Measurements from ENCODE around the gene MEGF11. TPM values are rescaled to one million over a fixed set of nuclear protein-coding genes. Genes with fewer than 3 reads are reported as not detected.

MEGF11 gene
- total and polyA plus RNA-seq, 10 donors: 0.02 to 0.61 (median 0.23) TPM; not detected in 4

DNA sequence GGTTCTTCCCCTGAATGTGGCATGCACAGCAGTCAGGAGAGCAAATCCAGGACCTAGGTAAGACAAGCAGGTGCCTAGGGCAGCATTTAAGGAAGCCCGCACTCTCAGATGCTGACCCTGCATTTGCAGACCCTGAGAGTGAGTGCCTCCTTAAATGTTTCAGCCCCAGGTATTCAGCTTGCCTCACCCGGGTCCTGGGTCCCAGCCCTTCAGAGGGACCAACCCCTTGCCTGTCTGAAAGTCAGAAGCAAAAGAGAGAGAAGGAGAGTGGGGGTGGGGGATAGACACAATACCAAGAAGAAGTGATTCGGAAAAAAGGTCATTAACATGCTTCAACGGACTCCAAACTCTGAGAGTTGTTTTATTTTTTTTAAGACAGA is 75.0 kb downstream of the MEGF11 start:
- no peaks in the 10 kb centered on the region for H3K36me3 ChIP-seq
- 26 to 31% (median 27%) methylated on average over 4 of the region's 4 CpGs for WGBS, 5 donors
- no peak overlapping the region for H3K4me3 ChIP-seq
- TF ChIP-seq, protein P1, sequence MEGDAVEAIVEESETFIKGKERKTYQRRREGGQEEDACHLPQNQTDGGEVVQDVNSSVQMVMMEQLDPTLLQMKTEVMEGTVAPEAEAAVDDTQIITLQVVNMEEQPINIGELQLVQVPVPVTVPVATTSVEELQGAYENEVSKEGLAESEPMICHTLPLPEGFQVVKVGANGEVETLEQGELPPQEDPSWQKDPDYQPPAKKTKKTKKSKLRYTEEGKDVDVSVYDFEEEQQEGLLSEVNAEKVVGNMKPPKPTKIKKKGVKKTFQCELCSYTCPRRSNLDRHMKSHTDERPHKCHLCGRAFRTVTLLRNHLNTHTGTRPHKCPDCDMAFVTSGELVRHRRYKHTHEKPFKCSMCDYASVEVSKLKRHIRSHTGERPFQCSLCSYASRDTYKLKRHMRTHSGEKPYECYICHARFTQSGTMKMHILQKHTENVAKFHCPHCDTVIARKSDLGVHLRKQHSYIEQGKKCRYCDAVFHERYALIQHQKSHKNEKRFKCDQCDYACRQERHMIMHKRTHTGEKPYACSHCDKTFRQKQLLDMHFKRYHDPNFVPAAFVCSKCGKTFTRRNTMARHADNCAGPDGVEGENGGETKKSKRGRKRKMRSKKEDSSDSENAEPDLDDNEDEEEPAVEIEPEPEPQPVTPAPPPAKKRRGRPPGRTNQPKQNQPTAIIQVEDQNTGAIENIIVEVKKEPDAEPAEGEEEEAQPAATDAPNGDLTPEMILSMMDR (IDR thresholded peaks at IDR 0.05 in 8 of 11, conservative IDR thresholded peaks at IDR 0.05 in 3 of 11): no peak
- TF ChIP-seq POLR2A (IDR thresholded peaks at IDR 0.05) (no peak), POLR2AphosphoS5 (IDR thresholded peaks at IDR 0.05) (no peak)
- H3K9me3 ChIP-seq: no peaks in the 10 kb centered on the region
- H3K4me1 ChIP-seq: no peaks in the 10 kb centered on the region
- H3K27me3 ChIP-seq (replicated peaks in 1 of 7): peaks cover 0 to 54% (median 0%) of the 10 kb centered on the region in 7 donors
- intact Hi-C loops (cut with DNase I; ENCODE audit: low total_unique reads): no loop called here
- no peak overlapping the region for H3K27ac ChIP-seq
- peak; percentile 17 for DNase-seq

DNA sequence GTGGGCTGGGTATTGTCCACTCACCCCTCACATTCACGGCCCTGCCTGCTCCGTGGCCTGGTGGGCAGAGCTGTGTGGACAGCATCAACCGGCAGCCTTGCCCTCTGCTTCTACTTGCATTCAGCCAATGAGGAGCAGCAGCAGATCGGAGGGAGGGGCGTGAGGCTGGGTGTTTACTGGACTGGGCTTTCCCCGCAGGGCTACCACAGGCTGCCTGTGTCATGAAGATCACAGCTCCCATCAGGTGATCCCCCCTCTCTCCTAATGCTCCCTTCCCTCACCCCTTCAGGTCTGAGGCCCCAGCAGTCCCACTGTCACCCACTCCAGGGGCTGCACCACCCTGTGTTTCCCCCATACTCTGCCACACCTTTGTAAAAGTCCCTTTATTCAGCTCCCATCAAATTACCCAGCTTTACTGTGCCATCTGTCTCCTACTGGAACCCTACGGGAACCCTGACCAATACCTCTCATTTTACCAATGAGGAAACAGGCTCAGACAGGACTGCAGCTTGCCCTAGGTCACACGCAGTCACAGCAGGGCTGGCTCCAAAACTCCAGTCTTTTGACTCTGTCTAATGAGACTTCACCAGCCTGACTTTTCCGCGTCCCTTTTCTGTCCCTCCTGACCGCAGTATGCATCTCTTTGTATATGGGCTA is 81.1 kb downstream of the MEGF11 start:
- peak; percentile 62 for DNase-seq

DNA sequence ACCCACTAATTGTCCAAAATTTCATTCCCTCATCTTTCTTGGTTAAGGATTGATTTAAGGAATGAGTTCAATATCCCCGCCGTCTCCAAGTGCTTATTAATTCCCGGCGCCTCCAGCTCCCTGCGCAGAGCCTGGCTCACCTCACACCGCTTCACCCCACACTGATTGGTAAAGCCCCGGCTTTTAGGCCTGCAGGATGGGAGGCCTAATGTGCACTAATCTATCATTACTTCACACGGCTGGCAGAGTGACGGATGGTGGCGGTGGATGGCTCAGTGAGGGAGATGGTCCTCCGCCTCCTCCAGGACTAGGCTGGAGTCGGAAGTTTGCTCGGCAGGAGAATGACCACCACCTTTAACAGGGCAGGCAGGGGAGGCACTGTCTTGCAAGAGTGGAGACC is 81.7 kb downstream of the MEGF11 start:
- TF ChIP-seq POLR2AphosphoS5 (IDR thresholded peaks at IDR 0.05): no peak
- TF ChIP-seq, protein P1 (IDR thresholded peaks at IDR 0.05 in 8 of 11, conservative IDR thresholded peaks at IDR 0.05 in 3 of 11): no peak
- no peak for TF ChIP-seq POLR2A (IDR thresholded peaks at IDR 0.05)
- H3K4me3 ChIP-seq: no peak overlapping the region
- no peaks in the 10 kb centered on the region for H3K4me1 ChIP-seq
- intact Hi-C loops (cut with DNase I; ENCODE audit: low total_unique reads): no loop called here
- no peaks in the 10 kb centered on the region for H3K36me3 ChIP-seq
- no peak overlapping the region for H3K27ac ChIP-seq
- peaks cover 0 to 45% (median 0%) of the 10 kb centered on the region in 7 donors for H3K27me3 ChIP-seq (replicated peaks in 1 of 7)
- peak; percentile 24 for DNase-seq
- H3K9me3 ChIP-seq: no peaks in the 10 kb centered on the region
- WGBS, 5 donors: 77 to 86% (median 80%) methylated on average over 13 of the region's 13 CpGs

More for the DNA sequence above, 81.1 kb downstream of the MEGF11 start:
- TF ChIP-seq, protein P1 (IDR thresholded peaks at IDR 0.05 in 8 of 11, conservative IDR thresholded peaks at IDR 0.05 in 3 of 11): no peak
- TF ChIP-seq POLR2AphosphoS5 (IDR thresholded peaks at IDR 0.05) (no peak), POLR2A (IDR thresholded peaks at IDR 0.05) (no peak)
- H3K36me3 ChIP-seq: no peaks in the 10 kb centered on the region
- peaks cover 0 to 45% (median 0%) of the 10 kb centered on the region in 7 donors for H3K27me3 ChIP-seq (replicated peaks in 1 of 7)
- H3K9me3 ChIP-seq: no peaks in the 10 kb centered on the region
- H3K27ac ChIP-seq: no peak overlapping the region
- whole genome bisulfite sequencing, 5 donors: 73 to 83% (median 78%) methylated on average over 11 of the region's 11 CpGs
- no peaks in the 10 kb centered on the region for H3K4me1 ChIP-seq
- H3K4me3 ChIP-seq: no peak overlapping the region
- intact Hi-C loops (cut with DNase I; ENCODE audit: low total_unique reads): no loop called here

DNA sequence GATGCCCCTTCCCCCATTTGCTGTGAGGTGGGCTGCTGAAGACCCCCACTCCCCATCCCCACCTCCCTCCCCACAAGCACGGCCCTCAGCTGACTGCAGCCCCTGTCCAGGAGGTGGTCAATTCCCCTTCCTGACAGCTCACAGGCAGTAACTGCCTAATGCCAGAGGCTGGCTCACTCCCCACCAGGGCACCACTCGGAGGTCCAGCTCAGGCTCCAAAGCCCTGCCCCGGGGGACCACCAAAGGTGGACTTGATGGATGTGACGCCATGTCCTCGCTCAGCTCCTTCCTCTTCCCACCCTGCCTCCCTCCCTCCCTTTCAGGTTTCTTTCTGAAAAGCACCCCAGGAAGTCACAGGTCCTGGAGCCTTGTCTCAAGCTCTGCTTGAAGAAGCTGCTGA is 82.8 kb downstream of the MEGF11 start:
- Histone ChIP-seq H3K27ac (no peak overlapping the region), H3K4me3 (no peak overlapping the region), H3K36me3 (no peaks in the 10 kb centered on the region), H3K9me3 (no peaks in the 10 kb centered on the region), H3K27me3 (replicated peaks in 1 of 7) (peaks cover 0 to 37% (median 0%) of the 10 kb centered on the region in 7 donors), H3K4me1 (no peaks in the 10 kb centered on the region)
- WGBS, 5 donors: 73 to 84% (median 75%) methylated on average over 4 to 5 of the region's 5 CpGs
- intact Hi-C loops (cut with DNase I; ENCODE audit: low total_unique reads): no loop called here
- TF ChIP-seq, protein P1 (IDR thresholded peaks at IDR 0.05 in 8 of 11, conservative IDR thresholded peaks at IDR 0.05 in 3 of 11): no peak
- TF ChIP-seq POLR2A (IDR thresholded peaks at IDR 0.05): no peak
- no peak for TF ChIP-seq POLR2AphosphoS5 (IDR thresholded peaks at IDR 0.05)
- peak; percentile 53 for DNase-seq
